Measurements from ENCODE around the gene ASTE1. TPM values are rescaled to one million over a fixed set of nuclear protein-coding genes. Genes with fewer than 3 reads are reported as not detected.

ASTE1 gene
- total RNA-seq, 1 experiment from 2014 or later = 9.7 TPM

DNA sequence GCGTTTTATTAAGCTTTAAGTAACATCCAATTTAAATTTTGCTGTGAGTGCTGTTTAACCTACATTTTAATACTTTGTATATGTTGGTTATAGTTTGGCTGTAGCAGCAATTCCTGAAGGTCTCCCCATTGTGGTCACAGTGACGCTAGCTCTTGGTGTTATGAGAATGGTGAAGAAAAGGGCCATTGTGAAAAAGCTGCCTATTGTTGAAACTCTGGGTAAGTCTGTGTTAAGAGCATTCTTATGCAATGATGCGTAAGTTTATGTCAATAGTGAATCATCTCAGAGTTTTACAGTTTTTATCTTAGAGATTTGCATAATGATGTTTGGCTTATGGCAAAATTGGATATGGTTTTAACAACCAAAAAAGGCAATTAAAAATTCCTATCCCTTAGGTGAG lies 62.7 kb downstream of the ASTE1 start:
- no peaks in the 10 kb centered on the region for H3K79me2 ChIP-seq (ENCODE audit: insufficient read depth, low read length)
- H2BK5ac ChIP-seq (ENCODE audit: insufficient read length, low read length) = no peak overlapping the region
- no peak overlapping the region for H3K18ac ChIP-seq (ENCODE audit: insufficient read length, low read depth, low read length)
- H4K5ac ChIP-seq (ENCODE audit: insufficient read length, low read depth, low read length) = no peak overlapping the region
- no peak overlapping the region for H4K91ac ChIP-seq (ENCODE audit: insufficient read length, low read depth, low read length)
- H4K8ac ChIP-seq (replicated peaks; ENCODE audit: insufficient read length, low read depth, low read length) = no peak overlapping the region
- no peaks in the 10 kb centered on the region; a peak in 1 of 5 replicates for H3K9me3 Mint-ChIP-seq
- H2AFZ ChIP-seq (ENCODE audit: low read length) = no peak overlapping the region
- no peaks in the 10 kb centered on the region for H3K79me1 ChIP-seq (ENCODE audit: insufficient read depth, low read depth, low read length, poor library complexity, severe bottlenecking)
- H3K27ac Mint-ChIP-seq = peak overlapping the region in 2 of 3 experiments; percentile 91 to 96; a peak in 4 of 7 replicates
- no peaks in the 10 kb centered on the region for H4K20me1 ChIP-seq (ENCODE audit: control insufficient read depth, insufficient read depth, insufficient read length)
- WGBS (ENCODE audit: extremely low coverage, insufficient read length, low lambda C conversion rate) = no CpG with 5 or more reads among the region's 3 CpGs
- no peaks in the 10 kb centered on the region for H3K4me1 ChIP-seq (ENCODE audit: insufficient read depth, low read length)
- no peaks in the 10 kb centered on the region for H3K9me3 ChIP-seq (ENCODE audit: control insufficient read depth, low read depth, low read length)
- H3T11ph ChIP-seq (ENCODE audit: low read length) = no peak overlapping the region
- peaks cover 11 to 40% (median 39%) of the 10 kb centered on the region in 3 experiments; a peak in 5 of 7 replicates for H3K36me3 Mint-ChIP-seq (ENCODE audit: insufficient read depth in 1 of 3, low read depth in 3 of 3)
- H2BK120ac ChIP-seq (ENCODE audit: low read depth, low read length, poor library complexity, severe bottlenecking) = no peak overlapping the region
- H3K14ac ChIP-seq (ENCODE audit: insufficient read depth, low read length) = no peak overlapping the region
- H3K23me2 ChIP-seq (ENCODE audit: insufficient read length, low read depth, low read length, poor library complexity, severe bottlenecking) = no peaks in the 10 kb centered on the region
- no peak overlapping the region for H2AK5ac ChIP-seq (ENCODE audit: insufficient read length, low read length)
- TF ChIP-seq, protein P1, sequence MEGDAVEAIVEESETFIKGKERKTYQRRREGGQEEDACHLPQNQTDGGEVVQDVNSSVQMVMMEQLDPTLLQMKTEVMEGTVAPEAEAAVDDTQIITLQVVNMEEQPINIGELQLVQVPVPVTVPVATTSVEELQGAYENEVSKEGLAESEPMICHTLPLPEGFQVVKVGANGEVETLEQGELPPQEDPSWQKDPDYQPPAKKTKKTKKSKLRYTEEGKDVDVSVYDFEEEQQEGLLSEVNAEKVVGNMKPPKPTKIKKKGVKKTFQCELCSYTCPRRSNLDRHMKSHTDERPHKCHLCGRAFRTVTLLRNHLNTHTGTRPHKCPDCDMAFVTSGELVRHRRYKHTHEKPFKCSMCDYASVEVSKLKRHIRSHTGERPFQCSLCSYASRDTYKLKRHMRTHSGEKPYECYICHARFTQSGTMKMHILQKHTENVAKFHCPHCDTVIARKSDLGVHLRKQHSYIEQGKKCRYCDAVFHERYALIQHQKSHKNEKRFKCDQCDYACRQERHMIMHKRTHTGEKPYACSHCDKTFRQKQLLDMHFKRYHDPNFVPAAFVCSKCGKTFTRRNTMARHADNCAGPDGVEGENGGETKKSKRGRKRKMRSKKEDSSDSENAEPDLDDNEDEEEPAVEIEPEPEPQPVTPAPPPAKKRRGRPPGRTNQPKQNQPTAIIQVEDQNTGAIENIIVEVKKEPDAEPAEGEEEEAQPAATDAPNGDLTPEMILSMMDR (conservative IDR thresholded peaks at IDR 0.05) = no peak
- no peaks in the 10 kb centered on the region for H3K27me3 ChIP-seq (ENCODE audit: insufficient read depth, low read length)
- peaks cover 20 to 28% of the 10 kb centered on the region in 2 experiments for H3K4me1 Mint-ChIP-seq
- no peak overlapping the region for H2BK15ac ChIP-seq (ENCODE audit: low read depth, low read length)
- no peak for DNase-seq
- H3K56ac ChIP-seq (ENCODE audit: insufficient read length, low read depth, low read length) = no peak overlapping the region
- no peak overlapping the region for H3K4me3 Mint-ChIP-seq
- no peak overlapping the region for H2BK12ac ChIP-seq (ENCODE audit: insufficient read length, low read depth, low read length)
- no peak overlapping the region for H3K9ac ChIP-seq (ENCODE audit: extremely low read depth, insufficient read length, low read length)
- H3K23ac ChIP-seq (ENCODE audit: insufficient read length, low read depth, low read length) = no peak overlapping the region
- no peak overlapping the region for H3K4me2 ChIP-seq (ENCODE audit: insufficient read depth, insufficient read length, low read length)
- no peak overlapping the region for H2BK20ac ChIP-seq (ENCODE audit: low read depth, low read length, poor library complexity, severe bottlenecking)
- H3K4ac ChIP-seq (ENCODE audit: low read depth, low read length) = no peak overlapping the region
- H3K27ac ChIP-seq (ENCODE audit: insufficient read length, low read depth, low read length) = no peak overlapping the region
- H3K27me3 Mint-ChIP-seq (ENCODE audit: low read depth) = no peaks in the 10 kb centered on the region

Other genes with a start within 250 kb of the ASTE1 start
- 64.9 and 65.5 TPM in 2 replicates for gene ATP2C1, start 132.7 kb downstream of the ASTE1 start, total RNA-seq (2021)
- gene NEK11, start 52 bp upstream of the ASTE1 start, total RNA-seq (2021) = 1.3 and 2.5 TPM in 2 replicates